H1 (cell line): ENCODE data around the gene DDX18. TPM values are rescaled to one million over a fixed set of nuclear protein-coding genes. Genes with fewer than 3 reads are reported as not detected.

Experiments
- CTCF ChIA-PET: fragments of 300-600 bp; sonication (Branson Sonifier 250); formaldehyde crosslinking; loops from one replicate; lab custom pipeline; 2021; ENCODE audit not compliant: partially characterized antibody; lab: Charles Lee
- POLR2A ChIA-PET: fragments of 300-600 bp; sonication (Branson Sonifier 250); formaldehyde crosslinking; loops from one replicate; lab custom pipeline; 2021; ENCODE audit warnings: inconsistent platforms; ENCODE audit not compliant: partially characterized antibody; lab: Charles Lee
- DNase-seq, 2 experiments: peaks; one replicate each; pipeline versions ENCODE4 v3.0.0 to v3.0.0-alpha.2; 2010 to 2022; ENCODE audit warnings: low spot score in 2 of 2, low read depth in 1 of 2, mixed read lengths in 1 of 2
- FAIRE-seq: peaks from 2 replicates; lab custom pipeline; 2011; peaks lifted over from hg19 to GRCh38; lab: Jason Lieb, UNC
- H2AFZ ChIP-seq: 2 replicates; pipeline ENCODE4 v1.8.1; 2012; ENCODE audit warnings: low read length, inconsistent platforms
- H2AK5ac ChIP-seq: 2 replicates; pipeline ENCODE4 v1.6.1; 2013; ENCODE audit warnings: low read depth, low read length
- H2BK120ac ChIP-seq: replicated peaks from 2 replicates; pipeline ENCODE3; 2013; ENCODE audit warnings: low read depth, low read length, inconsistent platforms
- H2BK12ac ChIP-seq: 2 replicates; pipeline ENCODE4 v1.6.1; 2013; ENCODE audit warnings: low read depth, low read length
- H2BK15ac ChIP-seq: 2 replicates; pipeline ENCODE4 v1.6.1; 2013; ENCODE audit warnings: low read length
- H2BK20ac ChIP-seq: 2 replicates; pipeline ENCODE4 v1.6.1; 2013; ENCODE audit warnings: low read length
- H2BK5ac ChIP-seq: 2 replicates; pipeline ENCODE4 v1.6.1; 2013; ENCODE audit warnings: low read depth, low read length
- H3K14ac ChIP-seq: 2 replicates; pipeline ENCODE4 v1.6.1; 2013; ENCODE audit warnings: inconsistent platforms; ENCODE audit not compliant: insufficient read length
- H3K18ac ChIP-seq: 2 replicates; pipeline ENCODE4 v1.6.1; 2013; ENCODE audit warnings: low read length; ENCODE audit errors: extremely low read depth
- H3K23ac ChIP-seq: 2 replicates; pipeline ENCODE4 v1.6.1; 2013; ENCODE audit warnings: inconsistent platforms; ENCODE audit not compliant: insufficient read length
- H3K23me2 ChIP-seq: 2 replicates; pipeline ENCODE4 v1.6.1; 2013; ENCODE audit warnings: low read depth, low read length
- H3K27ac ChIP-seq: 2 replicates; pipeline ENCODE4 v1.6.1; 2011; ENCODE audit warnings: low read depth, low read length, inconsistent platforms
- H3K27me3 ChIP-seq, 4 experiments: replicated peaks in 1 of 4; 1 replicate in 1 of 4; 2 replicates in 3 of 4; pipeline versions ENCODE4 v1.6.1 to v1.8.1; 2011 to 2013; ENCODE audit warnings: low read length in 3 of 4, mild to moderate bottlenecking in 3 of 4, inconsistent platforms in 2 of 4, mixed read lengths in 2 of 4, moderate library complexity in 1 of 4; ENCODE audit not compliant: control insufficient read depth in 3 of 4, insufficient read depth in 3 of 4; ENCODE audit errors: extremely low read depth in 1 of 4
- H3K36me3 ChIP-seq, 4 experiments: 2 replicates each; pipeline versions ENCODE4 v1.6.1 to v1.8.1; 2011 to 2013; ENCODE audit warnings: mild to moderate bottlenecking in 4 of 4, low read length in 3 of 4, moderate library complexity in 2 of 4, control low read depth in 1 of 4, inconsistent platforms in 1 of 4; ENCODE audit not compliant: insufficient read depth in 4 of 4, control insufficient read depth in 2 of 4
- H3K4ac ChIP-seq: replicated peaks from 2 replicates; pipeline ENCODE3; 2013; ENCODE audit warnings: low read length, low read depth, mixed read lengths, inconsistent platforms; ENCODE audit not compliant: insufficient read length
- H3K4me1 ChIP-seq, 4 experiments: replicated peaks in 1 of 4; 1 replicate in 1 of 4; 2 replicates in 3 of 4; pipeline versions ENCODE4 v1.6.1 to v1.8.1; 2011 to 2013; ENCODE audit warnings: low read length in 3 of 4, inconsistent platforms in 2 of 4, mixed read lengths in 1 of 4; ENCODE audit not compliant: insufficient read depth in 4 of 4, control insufficient read depth in 3 of 4
- H3K4me2 ChIP-seq, 2 experiments: 2 replicates each; pipeline versions ENCODE4 v1.6.1 to v1.8.1; 2011 to 2013; ENCODE audit warnings: low read depth in 2 of 2, low read length in 2 of 2, control low read depth in 1 of 2, inconsistent platforms in 1 of 2, mild to moderate bottlenecking in 1 of 2; ENCODE audit not compliant: insufficient read depth in 1 of 2
- H3K4me3 ChIP-seq, 4 experiments: fragments of 200-600, 300-600 bp in 1 of 4; sonication (generic), shearing (Covaris generic), sonication (Bioruptor Twin) in 1 of 4; 2 replicates each; pipeline versions ENCODE4 v1.5.1 to v1.8.1; 2011 to 2016; ENCODE audit warnings: low read length in 4 of 4, low read depth in 3 of 4, control low read depth in 2 of 4, inconsistent platforms in 2 of 4, mild to moderate bottlenecking in 2 of 4, mixed read lengths in 1 of 4, moderate library complexity in 1 of 4; ENCODE audit not compliant: insufficient read depth in 2 of 4; ENCODE audit errors: extremely low read depth in 1 of 4
- H3K56ac ChIP-seq: replicated peaks from 2 replicates; pipeline ENCODE3; 2013; ENCODE audit warnings: low read depth, mild to moderate bottlenecking, mixed read lengths, low read length, inconsistent platforms; ENCODE audit not compliant: insufficient read length
- H3K79me1 ChIP-seq: 2 replicates; pipeline ENCODE4 v1.6.1; 2013; ENCODE audit warnings: low read depth, low read length, control low read depth
- H3K79me2 ChIP-seq, 2 experiments: 2 replicates each; pipeline versions ENCODE4 v1.6.1 to v1.8.1; 2012 to 2013; ENCODE audit warnings: low read length in 2 of 2, mild to moderate bottlenecking in 2 of 2, inconsistent platforms in 1 of 2; ENCODE audit not compliant: insufficient read depth in 2 of 2, control insufficient read depth in 1 of 2
- H3K9ac ChIP-seq, 4 experiments: replicated peaks in 1 of 4; 1 replicate in 1 of 4; 2 replicates in 3 of 4; pipeline versions ENCODE4 v1.6.1 to v1.8.1; 2011 to 2013; ENCODE audit warnings: low read depth in 3 of 4, low read length in 3 of 4, control low read depth in 2 of 4, mild to moderate bottlenecking in 2 of 4, moderate library complexity in 2 of 4, inconsistent platforms in 1 of 4; ENCODE audit errors: extremely low read depth in 1 of 4
- H3K9me3 ChIP-seq, 2 experiments: 2 replicates each; pipeline versions ENCODE4 v1.6.1 to v1.8.1; 2012 to 2013; ENCODE audit warnings: mild to moderate bottlenecking in 2 of 2, moderate library complexity in 2 of 2, control low read depth in 1 of 2, inconsistent platforms in 1 of 2, low read depth in 1 of 2, low read length in 1 of 2, mixed read lengths in 1 of 2; ENCODE audit not compliant: insufficient read depth in 2 of 2
- H4K20me1 ChIP-seq, 2 experiments: replicated peaks in 1 of 2; 2 replicates each; pipeline versions ENCODE3 to v1.8.1; 2011 to 2013; ENCODE audit warnings: inconsistent platforms in 2 of 2, low read length in 2 of 2, mild to moderate bottlenecking in 1 of 2; ENCODE audit not compliant: insufficient read depth in 2 of 2, control insufficient read depth in 1 of 2
- H4K5ac ChIP-seq: 2 replicates; pipeline ENCODE4 v1.6.1; 2013; ENCODE audit warnings: low read length, low read depth, mixed read lengths, inconsistent platforms; ENCODE audit not compliant: insufficient read length
- H4K8ac ChIP-seq: 2 replicates; pipeline ENCODE4 v1.8.0; 2013; ENCODE audit warnings: mild to moderate bottlenecking, moderate library complexity, low read length, inconsistent platforms; ENCODE audit not compliant: insufficient read depth; ENCODE audit errors: extremely low read depth
- H4K91ac ChIP-seq: replicated peaks from 2 replicates; pipeline ENCODE3; 2013; ENCODE audit warnings: low read length, mixed read lengths, inconsistent platforms; ENCODE audit not compliant: insufficient read length
- FOSL1 ChIP-seq: IDR thresholded peaks from 2 replicates; pipeline ENCODE4 v1.6.1; 2011; ENCODE audit warnings: mild to moderate bottlenecking, low read depth, low read length, moderate library complexity; ENCODE audit not compliant: insufficient read depth
- HDAC2 ChIP-seq, 2 experiments: fragments of 300-600 bp in 1 of 2; sonication (generic) in 1 of 2; IDR thresholded peaks; 2 replicates each; pipeline ENCODE4 v1.6.1; 2011 to 2012; ENCODE audit warnings: low read depth in 2 of 2, low read length in 2 of 2, mild to moderate bottlenecking in 2 of 2, moderate library complexity in 2 of 2, borderline replicate concordance in 1 of 2, inconsistent platforms in 1 of 2
- WGBS, 2 experiments: shearing (Covaris generic) in 1 of 2; methylation state at CpG; one replicate each; pipeline versions ENCODE4 v1.1.6 to v1.1.7; 2013 to 2015; ENCODE audit warnings: low lambda C conversion rate in 2 of 2, mixed read lengths in 2 of 2, inconsistent platforms in 1 of 2, low coverage in 1 of 2, missing lambda C conversion rate in 1 of 2; ENCODE audit not compliant: insufficient replicate concordance in 2 of 2, insufficient coverage in 1 of 2, insufficient read length in 1 of 2; ENCODE audit errors: extremely low coverage in 1 of 2, missing lambda C conversion rate in 1 of 2; 5-methylcytosine and 5-hydroxymethylcytosine counted together
- polyA plus RNA-seq, 7 experiments: library from polyadenylated mRNA; depleted of rRNA in 3 of 7; stranded (reverse) in 5 of 7; unstranded in 2 of 7; fragments of >200 nt in 5 of 7; fragments of 200-250 nt in 2 of 7; gene quantifications; 1 replicate in 5 of 7; 2 replicates in 1 of 7; 4 replicates in 1 of 7; pipeline versions ENCODE4 v1.2.1 to v1.2.3, GENCODE V29; 2011 to 2013; ENCODE audit warnings: missing spikeins in 2 of 7, mixed read lengths in 2 of 7
- total RNA-seq: library from RNA; stranded (reverse); fragmentation: NEBNext Ultra II Directional; extraction: Animal tissue kit (Norgen Biotek cat#: 25700); gene quantifications from 2 replicates; pipeline ENCODE4 v1.2.1, GENCODE V29; 2021

DDX18 gene
- total and polyA plus RNA-seq, 2 of the 8 experiments (the other 6 are each of a cell fraction or from before 2014, with no cell fraction given): 31.3 to 119 TPM

DNA sequence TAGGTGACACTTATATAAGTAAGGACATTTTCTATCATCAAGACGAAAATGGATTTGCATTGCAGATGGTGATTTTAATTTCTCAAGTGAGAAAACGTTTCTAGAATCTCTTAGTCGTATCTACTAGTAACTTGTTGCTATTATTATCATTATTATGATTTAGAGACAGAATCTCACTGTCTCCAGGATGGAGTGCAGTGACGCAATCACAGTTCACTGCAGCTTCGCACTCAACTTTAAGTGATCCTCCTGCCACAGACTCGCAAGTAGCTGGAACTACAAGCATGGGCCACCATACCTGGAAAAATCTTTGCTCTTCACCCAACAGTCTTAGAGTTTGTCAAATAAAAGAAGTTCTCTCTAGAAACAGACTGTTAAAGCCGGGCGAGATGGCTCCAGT, 37.6 kb upstream of the DDX18 start:
- TF ChIP-seq HDAC2 (IDR thresholded peaks at IDR 0.05; ENCODE audit: borderline replicate concordance in 1 of 2, low read depth in 2 of 2, low read length in 2 of 2) (no peak), FOSL1 (no peak)
- Histone ChIP-seq H3K14ac (no peak overlapping the region), H3K9ac (no peak overlapping the region), H2BK20ac (no peak overlapping the region), H3K27ac (no peak overlapping the region), H3K9me3 (peaks cover 0 to 5% of the 10 kb centered on the region in 2 experiments; a peak in 1 of 4 replicates), H2AK5ac (no peak overlapping the region), H4K20me1 (no peaks in the 10 kb centered on the region), H2BK15ac (no peak overlapping the region), H3K4me1 (0 out of 7 replicates have a peak, but pooled peaks cover 0 to 4% (median 0%) of the 10 kb centered on the region in 4 experiments), H4K5ac (no peak overlapping the region), H3K4ac (no peak overlapping the region), H3K23ac (no peak overlapping the region), H2BK5ac (no peak overlapping the region), H3K27me3 (no peaks in the 10 kb centered on the region), H4K8ac (no peak overlapping the region), H4K91ac (no peak overlapping the region), H3K23me2 (no peaks in the 10 kb centered on the region), H2AFZ (no peak overlapping the region), H3K4me3 (no peak overlapping the region), H3K4me2 (no peak overlapping the region), H2BK120ac (no peak overlapping the region), H3K79me1 (no peaks in the 10 kb centered on the region), H3K18ac (no peak overlapping the region), H3K36me3 (no peaks in the 10 kb centered on the region), H2BK12ac (no peak overlapping the region), H3K56ac (no peak overlapping the region), H3K79me2 (no peaks in the 10 kb centered on the region)
- POLR2A ChIA-PET: interaction anchor here (0.6 kb wide), 1 partner anchor 490 kb away, joined by 3 read pairs; no protein-coding TSS in a partner anchor
- DNase-seq (no peak), FAIRE-seq (no peak)
- CTCF ChIA-PET: no interaction called here
- WGBS, 2 experiments: 92% methylated on average over 8 of the region's 8 CpGs; no CpG with 5 or more reads in 1 of the 2 experiments
